Stimulated activated effector memory CD8-positive, alpha-beta T cell treated with anti-CD3 and anti-CD28 coated beads, Interleukin-12 subunit alpha, Interleukin-12 subunit beta, amount 100 ng/mL, for 72 hours (primary cell): ENCODE data around the gene FHAD1.
"Not testable (repeated sequence)": the region's sequence is repeated elsewhere in the genome, so short reads cannot be mapped to it uniquely, and the experiment has no call there.

Experiments used
- ATAC-seq: fragments of 150-1000 bp; cut with Tn5 transposase; 2 replicates; pipeline ENCODE4 v1.10.0; 2021
- DNase-seq, 2 donors: peaks; one replicate each; pipeline ENCODE4 v3.0.0; 2021 to 2022; ENCODE audit warnings: low spot score in 2 of 2
- H3K27ac Mint-ChIP-seq: one replicate; pipeline ENCODE4 v1.8.0; 2022; ENCODE audit warnings: mild to moderate bottlenecking, mixed read lengths
- H3K36me3 Mint-ChIP-seq: one replicate; pipeline ENCODE4 v1.8.0; 2022; ENCODE audit warnings: mild to moderate bottlenecking, mixed read lengths
- H3K4me1 Mint-ChIP-seq: one replicate; pipeline ENCODE4 v1.8.0; 2022; ENCODE audit warnings: mixed read lengths
- H3K4me3 Mint-ChIP-seq: one replicate; pipeline ENCODE4 v1.8.0; 2022; ENCODE audit warnings: mild to moderate bottlenecking, mixed read lengths
- H3K9me3 Mint-ChIP-seq: one replicate; pipeline ENCODE4 v1.8.0; 2022; ENCODE audit warnings: mixed read lengths

The FHAD1 gene

DNA sequence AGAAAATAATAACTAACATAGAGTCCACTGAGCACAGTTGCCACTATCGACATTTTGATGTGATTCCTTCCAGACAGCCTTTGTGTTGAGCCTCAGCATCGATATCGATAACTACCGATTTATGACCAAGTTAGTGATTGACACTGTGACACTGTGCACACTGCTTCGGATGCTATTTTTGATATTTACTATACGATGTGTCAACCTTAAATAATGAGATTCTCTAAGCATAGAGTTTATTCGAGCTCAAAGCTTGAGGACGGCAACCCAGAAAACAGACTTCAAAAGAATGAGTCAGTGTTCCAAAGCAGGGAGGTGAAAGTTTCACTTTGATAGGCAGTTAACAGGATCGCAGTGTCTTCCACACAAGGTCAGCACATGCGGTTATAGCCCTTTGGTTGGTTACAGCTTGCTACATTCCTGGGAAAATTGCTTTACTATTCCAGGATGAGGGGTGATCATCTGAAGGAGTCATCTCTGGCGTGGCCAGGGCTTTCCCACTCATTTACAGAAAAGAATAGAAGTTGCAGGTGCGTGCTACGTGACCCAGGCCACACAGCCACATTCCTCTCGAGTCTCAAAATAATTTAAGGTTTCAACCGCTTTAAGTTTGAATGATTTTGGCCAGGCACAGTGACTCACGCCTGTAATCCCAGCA, 109.1 kb downstream of the FHAD1 start:
- ATAC-seq (peak; percentile 61), DNase-seq (no peak)
- no peak overlapping the region for H3K27ac Mint-ChIP-seq

GRCh38 chr1:15357612-15358207, 110.7 kb downstream of the FHAD1 start:
- Mint-ChIP-seq H3K27ac (no peak overlapping the region), H3K36me3 (peaks cover 6% of the 10 kb centered on the region), H3K4me1 (peaks cover 31% of the 10 kb centered on the region), H3K4me3 (no peak overlapping the region), H3K9me3 (no peaks in the 10 kb centered on the region)
- no peak for ATAC-seq
- no peak for DNase-seq

More for the DNA sequence above, 109.1 kb downstream of the FHAD1 start:
- peaks cover 47% of the 10 kb centered on the region for H3K4me1 Mint-ChIP-seq
- H3K9me3 Mint-ChIP-seq = no peaks in the 10 kb centered on the region
- peak overlapping the region; percentile 27 for H3K4me3 Mint-ChIP-seq
- H3K36me3 Mint-ChIP-seq = peaks cover 11% of the 10 kb centered on the region

DNA sequence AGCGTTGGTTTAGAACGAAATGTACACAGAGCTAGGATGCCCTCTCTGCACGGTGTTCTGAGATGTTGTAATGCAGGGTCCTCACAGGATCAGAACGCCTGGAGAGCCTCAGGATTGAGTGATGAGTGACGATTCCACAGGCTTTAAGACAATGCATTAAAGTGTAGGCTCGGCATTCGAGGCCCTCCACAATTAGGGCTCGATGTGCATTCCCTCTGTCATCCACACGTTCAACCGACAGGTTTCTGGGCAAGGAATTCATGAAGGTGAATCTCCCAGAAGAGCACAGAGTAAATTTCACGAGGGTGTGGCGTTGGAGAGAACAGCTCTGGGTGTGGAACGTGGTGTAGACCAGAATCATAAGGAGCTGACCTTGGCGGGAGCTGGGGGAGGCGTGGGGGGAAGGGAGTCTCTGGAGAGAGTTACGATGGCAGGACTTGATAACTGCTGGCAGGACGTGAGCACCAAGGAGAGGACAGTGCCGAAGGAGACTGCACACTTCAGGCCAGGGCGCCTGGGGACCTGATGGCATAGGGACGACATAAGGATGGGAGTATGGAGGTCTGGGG, 111.6 kb downstream of the FHAD1 start:
- no peak overlapping the region for H3K4me3 Mint-ChIP-seq
- H3K27ac Mint-ChIP-seq = peak overlapping the region; percentile 72
- H3K36me3 Mint-ChIP-seq = peaks cover 5% of the 10 kb centered on the region
- H3K9me3 Mint-ChIP-seq = no peaks in the 10 kb centered on the region
- no peak for ATAC-seq
- DNase-seq = no peak
- H3K4me1 Mint-ChIP-seq = peaks cover 27% of the 10 kb centered on the region

- no peak overlapping the region for H3K4me3 Mint-ChIP-seq
- H3K27ac Mint-ChIP-seq = no peak overlapping the region
- H3K4me1 Mint-ChIP-seq = peaks cover 15% of the 10 kb centered on the region
- peaks cover 5% of the 10 kb centered on the region for H3K36me3 Mint-ChIP-seq
- H3K9me3 Mint-ChIP-seq = no peaks in the 10 kb centered on the region
- no peak for ATAC-seq
- DNase-seq = no peak
Observed at GRCh38 chr1:15360700-15361099, 113.7 kb downstream of the FHAD1 start.

DNA sequence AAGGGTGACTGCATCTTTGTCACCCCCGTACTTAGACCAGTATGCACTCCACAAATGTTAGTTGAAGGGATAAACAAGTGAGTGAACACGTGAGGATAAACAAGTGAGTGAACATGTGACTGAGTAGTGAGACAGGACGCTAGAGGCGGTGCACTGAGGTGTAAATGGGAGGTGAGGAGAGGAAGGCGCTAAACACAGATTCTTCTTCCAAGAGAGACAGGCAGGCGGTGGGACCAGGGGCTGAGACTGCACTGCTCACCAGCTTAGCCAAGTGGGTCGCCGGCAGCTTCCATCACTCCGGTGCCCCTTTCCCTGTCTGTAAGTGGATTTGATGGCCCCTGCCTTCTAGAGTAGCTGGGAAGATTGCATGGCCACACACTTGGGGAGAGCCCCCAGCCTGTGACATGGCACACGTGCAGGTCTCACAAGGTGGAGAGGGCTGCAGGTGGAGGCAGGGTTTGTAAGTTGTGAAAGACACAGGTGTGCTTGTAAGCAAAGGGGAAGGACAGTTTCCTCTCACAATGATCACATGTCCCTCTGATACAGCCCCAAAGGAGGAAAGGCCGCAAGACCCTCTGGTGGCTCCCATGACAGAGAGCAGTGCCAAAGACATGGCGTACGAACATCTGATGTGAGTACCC, 115.2 kb downstream of the FHAD1 start:
- Mint-ChIP-seq H3K36me3 (no peaks in the 10 kb centered on the region), H3K27ac (no peak overlapping the region), H3K9me3 (no peaks in the 10 kb centered on the region), H3K4me3 (no peak overlapping the region), H3K4me1 (peaks cover 7% of the 10 kb centered on the region)
- DNase-seq = no peak
- ATAC-seq = no peak

DNA sequence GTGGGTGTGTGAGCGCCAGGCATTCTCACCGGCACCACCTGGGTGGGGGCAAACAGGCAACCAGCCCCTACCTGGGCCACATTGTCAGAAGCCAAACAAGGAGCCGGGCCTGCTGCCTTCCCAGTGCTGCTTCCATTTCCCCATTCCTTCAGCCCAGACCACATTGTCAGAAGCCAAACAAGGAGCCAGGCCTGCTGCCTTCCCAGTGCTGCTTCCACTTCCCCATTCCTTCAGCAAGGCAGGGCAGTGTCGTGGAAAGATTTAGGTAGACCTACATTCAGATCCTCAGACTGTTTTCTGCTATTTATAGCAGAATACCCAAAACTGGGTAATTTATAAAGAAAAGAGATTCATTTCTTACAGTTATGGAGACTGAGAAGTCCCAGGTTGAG, 115.7 kb downstream of the FHAD1 start:
- Mint-ChIP-seq H3K36me3 (no peaks in the 10 kb centered on the region), H3K4me3 (no peak overlapping the region), H3K9me3 (no peaks in the 10 kb centered on the region), H3K27ac (no peak overlapping the region), H3K4me1 (peaks cover 7% of the 10 kb centered on the region)
- no peak for ATAC-seq
- no peak for DNase-seq

DNA sequence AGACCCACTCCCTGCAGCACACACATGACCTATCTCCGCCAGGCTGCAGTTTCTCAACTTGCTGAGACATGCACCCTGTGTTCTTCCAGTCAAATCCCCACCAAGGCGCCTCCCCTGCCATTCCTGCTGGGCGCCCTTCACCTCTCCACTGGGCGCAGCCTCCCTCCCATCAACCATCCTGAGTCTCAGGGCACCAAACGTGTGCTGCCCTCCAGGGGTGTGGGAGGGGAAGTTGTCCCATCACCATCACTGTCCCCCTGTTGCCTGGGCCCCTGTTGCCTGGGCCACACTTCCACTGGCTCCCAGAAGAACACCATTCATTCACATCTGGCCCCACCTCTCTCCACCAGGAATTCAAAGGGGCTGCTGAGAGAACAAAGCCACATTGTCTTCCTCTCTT, 117.7 kb downstream of the FHAD1 start:
- Mint-ChIP-seq H3K4me3 (no peak overlapping the region), H3K9me3 (no peaks in the 10 kb centered on the region), H3K36me3 (no peaks in the 10 kb centered on the region), H3K27ac (no peak overlapping the region), H3K4me1 (peaks cover 7% of the 10 kb centered on the region)
- DNase-seq = no peak
- peak; percentile 76 for ATAC-seq

GRCh38 chr1:15368888-15369287, 121.9 kb downstream of the FHAD1 start:
- Mint-ChIP-seq H3K9me3 (no peaks in the 10 kb centered on the region), H3K4me1 (peaks cover 7% of the 10 kb centered on the region)
- no peak for ATAC-seq

DNA sequence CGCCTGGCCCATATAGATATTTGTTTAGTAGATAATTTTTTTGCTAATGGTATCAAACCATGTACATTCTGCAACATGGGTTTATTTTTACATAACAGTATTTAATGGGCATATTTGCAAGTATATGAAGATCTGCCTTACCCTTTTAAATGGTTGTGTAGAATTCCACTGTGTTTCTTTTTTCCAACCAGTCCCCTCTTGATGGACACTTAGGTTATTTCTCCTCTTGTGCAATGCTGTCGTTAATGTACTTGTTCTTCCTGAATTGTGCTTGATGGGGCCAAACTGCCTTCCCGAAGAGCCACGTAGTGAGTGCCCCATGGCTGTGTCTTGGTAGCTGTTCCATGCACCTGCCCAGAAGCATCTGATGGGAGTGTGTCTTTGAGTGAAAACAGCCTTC, 123.2 kb downstream of the FHAD1 start:
- ATAC-seq (no peak), DNase-seq (no peak)
- H3K36me3 Mint-ChIP-seq = no peaks in the 10 kb centered on the region
- H3K4me3 Mint-ChIP-seq = no peak overlapping the region
- no peak overlapping the region for H3K27ac Mint-ChIP-seq
- H3K4me1 Mint-ChIP-seq = no peaks in the 10 kb centered on the region
- no peaks in the 10 kb centered on the region for H3K9me3 Mint-ChIP-seq

More at GRCh38 chr1:15368888-15369287, 121.9 kb downstream of the FHAD1 start:
- no peak for DNase-seq
- Mint-ChIP-seq H3K4me3 (no peak overlapping the region), H3K36me3 (no peaks in the 10 kb centered on the region), H3K27ac (no peak overlapping the region)

DNA sequence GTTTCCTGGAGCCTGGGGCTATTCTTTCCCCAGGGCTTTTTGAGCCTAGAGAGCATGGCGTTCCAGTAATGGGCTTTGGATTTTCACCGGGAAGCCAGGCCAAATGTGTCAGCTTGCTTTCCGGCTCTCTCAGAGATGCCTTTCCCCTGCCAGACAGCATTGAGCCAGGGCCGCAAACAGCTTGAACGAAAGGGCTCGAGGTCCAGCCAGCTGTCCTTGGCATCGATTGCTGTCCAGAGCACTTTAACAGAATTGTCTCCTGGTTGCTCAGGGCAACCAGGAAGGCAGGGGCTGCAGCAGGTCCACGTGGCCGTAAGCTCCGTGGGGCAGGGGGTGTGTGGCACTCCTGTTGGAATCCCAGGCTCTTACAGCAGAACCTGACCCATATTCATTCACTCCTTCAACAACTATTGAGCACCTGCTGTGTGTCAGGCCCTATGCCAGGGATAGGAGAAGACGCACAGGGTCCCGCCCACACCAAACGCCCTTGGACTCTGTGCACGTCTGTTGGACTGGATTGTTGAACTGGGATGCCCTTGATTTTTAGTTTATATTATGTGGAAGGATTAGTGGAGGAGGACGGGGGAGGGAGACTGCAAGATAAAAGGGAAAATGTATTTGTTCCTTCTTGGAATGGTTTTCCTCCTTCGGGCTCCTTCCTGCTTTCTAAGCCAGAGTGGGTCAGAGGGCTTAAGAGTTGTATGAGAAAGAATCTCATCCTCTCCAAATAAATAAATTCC, 123.9 kb downstream of the FHAD1 start:
- Mint-ChIP-seq H3K36me3 (no peaks in the 10 kb centered on the region), H3K27ac (no peak overlapping the region), H3K4me3 (no peak overlapping the region), H3K4me1 (no peaks in the 10 kb centered on the region), H3K9me3 (no peaks in the 10 kb centered on the region)
- no peak for ATAC-seq
- DNase-seq = no peak

DNA sequence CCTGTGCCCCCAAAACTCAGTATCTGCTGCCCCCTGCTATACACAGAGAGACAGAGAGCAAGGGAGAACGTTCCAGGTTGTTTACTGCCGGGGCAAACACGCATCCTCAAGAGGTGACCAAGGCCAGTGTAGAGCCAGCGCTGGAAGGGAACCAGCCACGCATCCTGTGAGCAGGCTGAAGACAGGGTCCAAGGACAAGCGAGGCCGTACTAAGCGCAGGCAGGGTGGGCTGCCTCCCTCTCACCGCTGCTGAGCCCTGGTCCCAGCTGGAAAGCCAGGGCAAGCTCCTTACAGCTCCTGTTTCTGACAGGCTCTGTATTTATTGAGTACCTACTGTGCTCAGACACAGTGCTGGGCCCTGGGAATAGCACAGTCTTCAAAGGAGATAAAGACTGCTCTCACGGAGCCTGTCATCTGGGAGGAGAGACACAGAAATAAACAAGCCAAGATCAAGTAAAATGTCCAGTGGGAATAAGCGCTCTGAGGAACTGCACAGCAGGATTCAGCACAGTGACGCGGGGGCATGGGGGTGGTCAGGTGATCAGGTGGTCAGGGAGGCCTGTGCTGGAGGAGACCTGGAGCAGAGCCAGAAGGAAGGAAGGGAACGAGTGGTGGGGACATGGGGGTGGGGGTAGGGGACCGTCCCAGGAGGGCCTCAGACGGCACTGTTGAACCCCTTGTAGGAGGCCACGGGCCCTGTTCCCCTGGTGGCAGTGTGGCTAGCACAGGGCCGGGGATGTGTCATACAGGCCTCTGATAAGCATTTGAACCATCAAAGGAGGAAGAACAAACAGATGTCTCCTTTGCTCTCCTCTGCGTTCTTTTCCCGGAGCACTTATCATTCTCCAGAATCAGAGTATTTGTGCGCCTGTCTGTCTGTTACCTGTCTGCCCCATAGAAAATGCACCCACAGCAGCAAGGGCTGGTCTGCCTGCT, 124.9 kb downstream of the FHAD1 start:
- ATAC-seq (no peak), DNase-seq (no peak)
- no peaks in the 10 kb centered on the region for H3K9me3 Mint-ChIP-seq
- H3K27ac Mint-ChIP-seq = peak overlapping the region; percentile 5
- no peaks in the 10 kb centered on the region for H3K4me1 Mint-ChIP-seq
- no peaks in the 10 kb centered on the region for H3K36me3 Mint-ChIP-seq
- no peak overlapping the region for H3K4me3 Mint-ChIP-seq

DNA sequence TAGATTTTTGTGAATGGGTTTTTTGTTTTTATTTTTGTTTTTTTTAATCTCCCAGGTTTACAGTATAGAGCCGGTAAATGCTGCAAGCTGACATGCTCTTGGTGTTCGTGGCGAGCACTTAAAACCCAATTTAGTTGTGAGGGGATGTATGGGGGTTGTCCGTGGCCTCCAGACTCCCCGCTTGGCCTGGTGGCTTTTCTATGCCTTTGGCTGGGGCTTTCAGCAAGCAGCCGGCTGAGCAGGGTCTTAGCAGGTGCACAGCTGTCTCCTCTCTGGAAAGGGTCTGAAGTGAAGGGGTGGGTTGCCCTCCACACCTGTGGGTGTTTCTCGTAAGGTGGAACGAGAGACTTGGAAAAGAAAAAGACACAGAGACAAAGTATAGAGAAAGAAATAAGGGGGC, 131.7 kb downstream of the FHAD1 start:
- Mint-ChIP-seq H3K27ac (no peak overlapping the region), H3K4me1 (no peaks in the 10 kb centered on the region), H3K9me3 (no peaks in the 10 kb centered on the region), H3K4me3 (no peak overlapping the region), H3K36me3 (no peaks in the 10 kb centered on the region)
- DNase-seq (no peak), ATAC-seq (no peak)

DNA sequence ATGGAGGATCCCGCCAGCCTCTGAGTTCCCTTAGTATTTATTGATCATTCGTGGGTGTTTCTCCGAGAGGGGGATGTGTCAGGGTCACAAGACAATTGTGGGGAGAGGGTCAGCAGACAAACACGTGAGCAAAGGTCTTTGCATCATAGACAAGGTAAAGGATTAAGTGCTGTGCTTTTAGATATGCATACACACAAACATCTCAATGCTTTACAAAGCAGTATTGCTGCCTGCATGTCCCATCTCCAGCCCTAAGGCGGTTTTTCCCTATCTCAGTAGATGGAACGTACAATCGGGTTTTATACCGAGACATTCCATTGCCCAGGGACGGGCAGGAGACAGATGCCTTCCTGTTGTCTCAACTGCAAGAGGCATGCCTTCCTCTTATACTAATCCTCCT, 132.1 kb downstream of the FHAD1 start:
- not testable (repeated sequence) for DNase-seq, H3K4me1 Mint-ChIP-seq, H3K4me3 Mint-ChIP-seq, H3K9me3 Mint-ChIP-seq, ATAC-seq, H3K36me3 Mint-ChIP-seq, H3K27ac Mint-ChIP-seq

DNA sequence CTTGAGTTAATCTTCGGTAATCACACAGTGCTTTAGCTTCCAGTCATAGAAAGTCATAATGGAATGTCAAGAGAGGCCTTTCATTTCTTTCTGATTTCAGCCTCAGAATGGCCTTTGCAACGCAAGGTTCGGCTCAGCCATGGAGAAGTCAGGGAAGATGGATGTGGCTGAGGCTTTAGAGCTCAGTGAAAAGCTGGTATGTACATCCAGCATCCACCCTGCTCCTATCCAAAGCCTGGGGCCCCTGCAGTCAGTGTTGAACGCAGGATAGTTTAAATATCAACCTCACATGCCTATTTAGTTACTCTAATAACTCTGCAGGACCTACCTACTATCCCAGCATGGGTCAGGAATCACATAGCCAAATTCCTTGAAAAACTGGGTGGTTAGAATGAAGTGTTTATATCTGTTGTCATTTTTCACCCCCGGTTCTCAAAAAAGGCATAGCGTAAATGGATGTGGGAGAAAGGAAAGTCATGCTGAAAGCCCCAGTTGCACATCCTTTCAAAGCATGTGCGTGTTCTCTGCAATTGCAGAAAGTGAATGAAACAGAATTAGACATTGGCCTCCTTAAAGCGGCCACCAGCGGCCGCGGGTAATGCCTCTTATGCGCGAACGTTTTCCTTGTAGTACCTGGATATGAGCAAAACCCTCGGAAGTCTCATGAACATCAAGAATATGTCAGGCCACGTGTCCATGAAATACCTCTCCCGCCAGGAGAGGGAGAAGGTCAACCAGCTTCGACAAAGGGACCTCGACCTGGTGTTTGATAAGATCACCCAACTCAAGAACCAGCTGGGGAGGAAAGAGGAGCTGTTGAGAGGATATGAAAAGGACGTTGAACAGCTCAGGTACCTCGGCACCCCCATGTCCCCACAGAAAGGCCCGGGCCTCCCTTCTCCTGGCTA, 133.8 kb downstream of the FHAD1 start:
- H3K36me3 Mint-ChIP-seq = no peaks in the 10 kb centered on the region
- H3K27ac Mint-ChIP-seq = no peak overlapping the region
- H3K4me3 Mint-ChIP-seq = no peak overlapping the region
- H3K9me3 Mint-ChIP-seq = no peaks in the 10 kb centered on the region
- no peak for DNase-seq
- ATAC-seq = no peak
- peaks cover 10% of the 10 kb centered on the region for H3K4me1 Mint-ChIP-seq
